ENCODE data around the gene AGAP1.

DNA sequence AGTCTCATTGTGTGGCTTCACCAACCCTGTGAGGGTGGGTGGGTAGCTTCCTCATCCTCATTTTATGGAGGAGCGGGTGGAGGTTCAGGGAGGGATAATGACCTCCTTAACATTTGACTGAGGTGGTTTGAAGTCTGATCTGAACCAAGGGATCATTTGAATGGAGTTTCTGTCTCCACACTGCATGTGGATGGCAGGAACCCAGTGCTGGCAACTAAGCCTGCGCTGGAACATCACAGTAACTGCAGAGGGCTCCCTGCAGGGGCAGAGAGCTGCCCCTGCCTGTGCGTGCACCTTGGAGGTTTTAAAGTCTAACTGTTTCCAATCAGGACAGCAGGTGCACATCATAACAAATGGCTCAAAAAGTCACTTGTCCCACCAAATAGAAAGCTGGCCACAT is 3.3 kb downstream of the AGAP1 start:
- TF ChIP-seq POLR2A (IDR thresholded peaks at IDR 0.05; ENCODE audit: low read depth, low read length), result no peak
- TF ChIP-seq EZH2 (IDR thresholded peaks at IDR 0.05; ENCODE audit: borderline replicate concordance, low read depth, low read length, severe bottlenecking), result no peak
- TF ChIP-seq MYC (IDR thresholded peaks at IDR 0.05; ENCODE audit: low read depth, low read length), result no peak
- TF ChIP-seq POLR2AphosphoS5 (IDR thresholded peaks at IDR 0.05; ENCODE audit: insufficient read depth, low read depth, low read length), result no peak
- TF ChIP-seq, protein P1, sequence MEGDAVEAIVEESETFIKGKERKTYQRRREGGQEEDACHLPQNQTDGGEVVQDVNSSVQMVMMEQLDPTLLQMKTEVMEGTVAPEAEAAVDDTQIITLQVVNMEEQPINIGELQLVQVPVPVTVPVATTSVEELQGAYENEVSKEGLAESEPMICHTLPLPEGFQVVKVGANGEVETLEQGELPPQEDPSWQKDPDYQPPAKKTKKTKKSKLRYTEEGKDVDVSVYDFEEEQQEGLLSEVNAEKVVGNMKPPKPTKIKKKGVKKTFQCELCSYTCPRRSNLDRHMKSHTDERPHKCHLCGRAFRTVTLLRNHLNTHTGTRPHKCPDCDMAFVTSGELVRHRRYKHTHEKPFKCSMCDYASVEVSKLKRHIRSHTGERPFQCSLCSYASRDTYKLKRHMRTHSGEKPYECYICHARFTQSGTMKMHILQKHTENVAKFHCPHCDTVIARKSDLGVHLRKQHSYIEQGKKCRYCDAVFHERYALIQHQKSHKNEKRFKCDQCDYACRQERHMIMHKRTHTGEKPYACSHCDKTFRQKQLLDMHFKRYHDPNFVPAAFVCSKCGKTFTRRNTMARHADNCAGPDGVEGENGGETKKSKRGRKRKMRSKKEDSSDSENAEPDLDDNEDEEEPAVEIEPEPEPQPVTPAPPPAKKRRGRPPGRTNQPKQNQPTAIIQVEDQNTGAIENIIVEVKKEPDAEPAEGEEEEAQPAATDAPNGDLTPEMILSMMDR (IDR thresholded peaks at IDR 0.05; ENCODE audit: extremely low read depth in 1 of 2, insufficient read depth in 1 of 2, low read depth in 1 of 2, low read length in 2 of 2), result no peak
- no peak for TF ChIP-seq MAX (IDR thresholded peaks at IDR 0.05; ENCODE audit: insufficient read depth, insufficient read length)
- no peak for TF ChIP-seq JUN (IDR thresholded peaks at IDR 0.05; ENCODE audit: borderline replicate concordance, insufficient read depth, insufficient read length, low read depth)
- TF ChIP-seq FOS (IDR thresholded peaks at IDR 0.05; ENCODE audit: borderline replicate concordance, insufficient read depth, low read length), result no peak

Measured in endothelial cell of umbilical vein (primary cell).